Pancreas (tissue), 10 donors: Measurements from ENCODE around the gene MMAB. TPM values are rescaled to one million over a fixed set of nuclear protein-coding genes. Genes with fewer than 3 reads are reported as not detected.

Experiments
- ATAC-seq, 4 donors: fragments of 200-7000 bp; cut with Tn5 transposase; one replicate each; pipeline versions ENCODE4 v1.8.0 to v1.9.1; 2020; ENCODE audit warnings: mild to moderate bottlenecking in 4 of 4, moderate library complexity in 4 of 4
- DNase-seq, 6 donors: peaks; one replicate each; pipeline ENCODE4 v3.0.0-alpha.2; 2020
- FAIRE-seq: peaks from 2 replicates; lab custom pipeline; 2012; peaks lifted over from hg19 to GRCh38; lab: Jason Lieb, UNC
- H3K27ac ChIP-seq, 4 donors: fragments of 200-600 bp; sonication (generic); 1 replicate in 3 of 4; 2 replicates in 1 of 4; pipeline versions ENCODE4 v1.5.0 to v1.8.0; 2020
- H3K27me3 ChIP-seq, 4 donors: fragments of 200-600 bp; one replicate each; pipeline ENCODE4 v1.8.0; 2021
- H3K36me3 ChIP-seq, 3 donors: fragments of 200-600 bp; sonication (generic) in 1 of 3; one replicate each; pipeline versions ENCODE4 v1.5.0 to v1.8.0; 2020 to 2021
- H3K4me1 ChIP-seq, 3 donors: fragments of 200-600 bp; one replicate each; pipeline ENCODE4 v1.8.0; 2021
- H3K4me3 ChIP-seq, 4 donors: fragments of 200-600 bp; sonication (generic) in 2 of 4; one replicate each; pipeline versions ENCODE4 v1.5.0 to v1.8.0; 2020 to 2021
- H3K9me3 ChIP-seq, 4 donors: fragments of 200-600 bp; one replicate each; pipeline ENCODE4 v1.8.0; 2021
- WGBS, 2 donors: extraction: QIAGEN DNeasy Blood & Tissue Kit; methylation state at CpG; one replicate each; pipeline ENCODE4 v1.1.7; 2013; 5-methylcytosine and 5-hydroxymethylcytosine counted together
- intact Hi-C, 3 donors: fragments of 100-400 bp; cut with DNase I; formaldehyde crosslinking; loops; one replicate each; pipeline versions ENCODE4 v1.11.1 to v1.14.2; 2022
- polyA plus RNA-seq, 2 donors: library from polyadenylated mRNA; stranded (reverse); fragments of 200-250 nt; gene quantifications; one replicate each; pipeline ENCODE4 v1.2.3, GENCODE V29; 2013
- total RNA-seq, 6 donors: library from RNA; stranded (reverse); fragmentation: NEBNext Ultra II Directional in 4 of 6; extraction: Animal tissue kit (Norgen Biotek cat#: 25700) in 4 of 6; gene quantifications; one replicate each; pipeline versions ENCODE4 v1.2.1 to v1.2.4, GENCODE V29; 2021 to 2023
- TF ChIP-seq, protein P1 (sequence below), 4 donors: fragments of 200-600 bp; sonication (generic) in 3 of 4; IDR thresholded peaks; one replicate each; pipeline versions ENCODE4 v1.5.0 to v1.8.0; 2021; ENCODE audit warnings: antibody characterized with exemption in 4 of 4
- donor health status: healthy with polysubstance abuse.
- donor health status: DM: no; HTN: no; CAD: no; lungs with moderate emphysema.
- donor health status: DM: no; HTN: no; CAD: no.
- donor health status: control.
- donor health status: control.
- donor health status: Bipolar disorder and iron deficiency.
- donor health status: DM: yes; HTN: yes; CAD: no.
- donor health status: DM: no; HTN: no; CAD: no.
- donor health status: DM: no; HTN: no; CAD: no.
- donor health status: DM: yes; HTN: yes; CAD: no.

The MMAB gene
- total and polyA plus RNA-seq, 8 donors = 15.6 to 40.6 (median 21.0) TPM

DNA sequence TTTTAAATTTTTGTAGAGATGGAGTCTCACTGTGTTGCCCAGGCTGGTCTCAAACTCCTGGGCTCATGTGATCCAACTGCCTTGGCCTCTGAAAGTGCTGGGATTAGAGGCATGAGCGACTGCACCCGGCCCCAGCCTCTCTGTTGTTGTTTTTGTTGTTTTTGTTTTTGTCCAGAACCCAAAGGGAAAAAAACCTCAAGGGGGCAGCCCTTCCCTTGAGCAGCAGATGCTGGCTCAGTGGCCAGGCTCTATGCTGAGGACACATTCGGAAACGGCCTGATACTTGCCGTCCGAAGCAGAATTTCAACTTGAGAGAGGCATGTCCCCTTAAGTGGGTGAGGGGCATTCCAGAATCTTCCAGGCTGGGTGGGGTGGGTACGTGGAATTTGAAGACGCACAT lies 7.0 kb upstream of the MMAB start:
- H3K4me3 ChIP-seq = no peak overlapping the region
- FAIRE-seq (no peak), DNase-seq (peak in 1 of 6 donors; percentile 14), ATAC-seq (no peak)
- TF ChIP-seq, protein P1, sequence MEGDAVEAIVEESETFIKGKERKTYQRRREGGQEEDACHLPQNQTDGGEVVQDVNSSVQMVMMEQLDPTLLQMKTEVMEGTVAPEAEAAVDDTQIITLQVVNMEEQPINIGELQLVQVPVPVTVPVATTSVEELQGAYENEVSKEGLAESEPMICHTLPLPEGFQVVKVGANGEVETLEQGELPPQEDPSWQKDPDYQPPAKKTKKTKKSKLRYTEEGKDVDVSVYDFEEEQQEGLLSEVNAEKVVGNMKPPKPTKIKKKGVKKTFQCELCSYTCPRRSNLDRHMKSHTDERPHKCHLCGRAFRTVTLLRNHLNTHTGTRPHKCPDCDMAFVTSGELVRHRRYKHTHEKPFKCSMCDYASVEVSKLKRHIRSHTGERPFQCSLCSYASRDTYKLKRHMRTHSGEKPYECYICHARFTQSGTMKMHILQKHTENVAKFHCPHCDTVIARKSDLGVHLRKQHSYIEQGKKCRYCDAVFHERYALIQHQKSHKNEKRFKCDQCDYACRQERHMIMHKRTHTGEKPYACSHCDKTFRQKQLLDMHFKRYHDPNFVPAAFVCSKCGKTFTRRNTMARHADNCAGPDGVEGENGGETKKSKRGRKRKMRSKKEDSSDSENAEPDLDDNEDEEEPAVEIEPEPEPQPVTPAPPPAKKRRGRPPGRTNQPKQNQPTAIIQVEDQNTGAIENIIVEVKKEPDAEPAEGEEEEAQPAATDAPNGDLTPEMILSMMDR (IDR thresholded peaks at IDR 0.05) = no peak
- no peaks in the 10 kb centered on the region for H3K4me1 ChIP-seq
- intact Hi-C loops = no loop called here
- H3K9me3 ChIP-seq = no peaks in the 10 kb centered on the region
- no peaks in the 10 kb centered on the region for H3K27me3 ChIP-seq
- H3K36me3 ChIP-seq = peaks cover 0 to 18% (median 4%) of the 10 kb centered on the region in 3 donors
- 87 to 88% methylated on average over 8 of the region's 8 CpGs for WGBS, 2 donors
- no peak overlapping the region for H3K27ac ChIP-seq

DNA sequence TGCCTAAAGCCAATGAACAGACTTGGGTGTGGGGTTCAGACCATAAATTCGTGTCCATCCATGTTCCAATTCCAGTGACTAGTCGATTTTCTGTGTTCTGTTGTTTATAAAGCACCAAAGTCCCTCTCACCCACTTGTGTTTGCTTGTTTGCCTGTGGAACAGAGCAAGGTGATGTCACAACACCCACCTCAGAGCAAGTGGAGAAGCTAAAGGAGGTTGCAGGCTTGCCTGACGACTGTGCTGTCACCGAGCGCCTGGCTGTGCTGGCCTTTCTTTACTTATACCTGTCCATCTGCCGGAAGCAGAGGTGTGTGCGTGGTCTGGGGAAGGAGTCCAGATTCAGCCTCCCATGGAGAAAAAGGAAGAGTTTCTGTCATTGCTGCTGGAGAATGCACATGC lies 6.3 kb upstream of the MMAB start:
- no peak for FAIRE-seq
- WGBS, 2 donors = 82 to 84% methylated on average over 7 of the region's 7 CpGs
- no peak overlapping the region for H3K4me3 ChIP-seq
- TF ChIP-seq, protein P1 (IDR thresholded peaks at IDR 0.05) = no peak
- H3K4me1 ChIP-seq = peaks cover 0 to 3% (median under 1%) of the 10 kb centered on the region in 3 donors
- peak in 1 of 6 donors; percentile 16 for DNase-seq
- intact Hi-C loops = no loop called here
- H3K27me3 ChIP-seq = no peaks in the 10 kb centered on the region
- no peak for ATAC-seq
- no peak overlapping the region for H3K27ac ChIP-seq
- no peaks in the 10 kb centered on the region for H3K9me3 ChIP-seq
- peaks cover 0 to 18% (median 4%) of the 10 kb centered on the region in 3 donors for H3K36me3 ChIP-seq

DNA sequence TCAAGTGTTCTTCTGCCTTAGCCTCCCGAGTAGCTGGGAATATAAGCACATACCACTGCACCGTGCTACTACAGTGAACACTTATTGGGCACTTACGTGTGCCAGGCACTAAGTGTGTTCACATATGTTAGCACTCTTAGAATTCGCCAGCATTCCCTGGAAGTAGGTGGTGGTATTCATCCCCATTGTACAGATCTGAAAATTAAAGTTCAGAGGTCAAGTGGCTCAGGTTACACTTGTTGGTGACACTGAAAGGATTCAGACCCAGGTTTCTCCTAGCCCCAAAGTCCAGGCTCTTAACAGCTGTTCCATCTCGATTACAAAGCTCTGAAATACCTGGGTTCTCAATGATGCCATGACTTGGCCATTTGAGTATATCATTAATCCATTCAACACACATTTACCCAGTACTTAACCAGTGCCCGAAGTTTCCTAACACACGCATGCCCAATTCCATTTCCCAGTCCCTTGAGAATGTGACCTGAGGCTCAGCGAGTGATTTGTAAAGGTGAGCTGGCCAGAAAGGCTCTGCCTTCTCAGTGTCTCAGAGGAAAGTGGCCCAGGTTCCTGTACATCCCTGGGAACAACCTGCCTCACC lies 5.1 kb upstream of the MMAB start:
- WGBS, 2 donors = 83 to 84% methylated on average over 8 of the region's 8 CpGs
- ATAC-seq (no peak), FAIRE-seq (no peak)

DNA sequence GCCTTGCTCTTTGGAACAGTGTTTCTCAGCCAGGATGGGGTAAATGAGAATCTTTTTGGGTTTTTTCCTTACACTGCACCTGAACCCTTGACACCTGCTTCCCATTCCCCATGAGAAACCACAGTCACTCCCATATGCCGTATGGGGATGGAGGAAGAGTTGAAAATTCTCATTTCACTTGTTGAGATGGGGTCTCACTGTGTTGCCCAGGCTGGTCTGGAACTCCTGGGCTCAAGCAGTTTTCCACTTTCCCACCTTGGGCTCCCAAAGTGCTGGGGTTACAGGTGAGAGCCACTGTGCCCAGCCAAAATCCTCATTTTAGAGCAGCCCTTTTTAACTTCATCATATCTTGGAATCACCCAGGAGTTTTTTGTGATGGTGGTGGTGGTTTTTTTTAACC lies 4.0 kb upstream of the MMAB start:
- no peaks in the 10 kb centered on the region for H3K27me3 ChIP-seq
- H3K4me3 ChIP-seq = no peak overlapping the region
- 95 to 96% methylated on average over 1 of the region's 1 CpG for WGBS, 2 donors
- peaks cover 0 to 11% (median 7%) of the 10 kb centered on the region in 3 donors for H3K4me1 ChIP-seq
- no peak overlapping the region for H3K27ac ChIP-seq
- intact Hi-C loops = no loop called here
- TF ChIP-seq, protein P1 (IDR thresholded peaks at IDR 0.05) = no peak
- FAIRE-seq (no peak), DNase-seq (no peak), ATAC-seq (no peak)
- H3K36me3 ChIP-seq = peaks cover 0 to 18% (median 4%) of the 10 kb centered on the region in 3 donors
- H3K9me3 ChIP-seq = no peaks in the 10 kb centered on the region

More for the DNA sequence above, 5.1 kb upstream of the MMAB start:
- no peak for DNase-seq
- Histone ChIP-seq H3K9me3 (no peaks in the 10 kb centered on the region), H3K4me1 (peaks cover 0 to 7% (median 7%) of the 10 kb centered on the region in 3 donors), H3K27ac (no peak overlapping the region), H3K36me3 (peaks cover 0 to 18% (median 4%) of the 10 kb centered on the region in 3 donors), H3K4me3 (no peak overlapping the region), H3K27me3 (no peaks in the 10 kb centered on the region)
- TF ChIP-seq, protein P1 (IDR thresholded peaks at IDR 0.05) = no peak
- intact Hi-C loops = no loop called here

DNA sequence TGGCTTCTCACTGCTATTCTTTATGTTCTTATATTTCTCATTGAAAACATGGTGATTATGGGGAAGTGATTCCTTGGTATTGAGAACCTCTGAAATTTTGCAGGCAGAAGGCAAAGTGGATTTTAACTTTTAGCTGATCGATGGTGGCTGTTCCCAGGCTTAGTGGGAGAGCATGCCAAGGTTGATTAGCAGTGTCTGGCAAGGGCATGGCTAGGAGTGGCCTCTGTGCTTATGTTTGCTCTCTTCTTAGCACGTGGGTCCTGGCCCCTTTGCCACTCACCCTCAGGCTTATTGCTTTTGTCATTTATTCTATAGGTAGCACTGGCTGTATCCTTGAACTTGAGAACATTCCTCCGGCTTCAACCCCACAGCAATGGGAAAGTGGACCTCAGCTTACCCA lies 2.4 kb upstream of the MMAB start:
- FAIRE-seq (no peak), DNase-seq (no peak), ATAC-seq (no peak)
- intact Hi-C loops = no loop called here
- 56 to 64% methylated on average over 3 of the region's 3 CpGs for WGBS, 2 donors
- no peak overlapping the region for H3K4me3 ChIP-seq
- H3K4me1 ChIP-seq = peaks cover 0 to 15% (median 7%) of the 10 kb centered on the region in 3 donors
- peaks cover 0 to 18% (median 4%) of the 10 kb centered on the region in 3 donors for H3K36me3 ChIP-seq
- TF ChIP-seq, protein P1 (IDR thresholded peaks at IDR 0.05) = no peak
- no peak overlapping the region for H3K27ac ChIP-seq
- no peaks in the 10 kb centered on the region for H3K27me3 ChIP-seq
- H3K9me3 ChIP-seq = no peaks in the 10 kb centered on the region
